HG02870 (cell line): ENCODE measurements around the gene IDH3G.

ENCODE experiments used
- ATAC-seq: cut with Tn5 transposase; IDR thresholded peaks from one replicate; pipeline ENCODE4 v1.9.1; 2021; ENCODE audit warnings: mild to moderate bottlenecking, moderate library complexity; ENCODE audit not compliant: unreplicated experiment

IDH3G gene

GRCh38 chrX:153736071-153736820 is 57.9 kb downstream of the IDH3G start:
- ATAC-seq = no peak
